KG1 (cell line): ENCODE results near the gene OR51D1.

ENCODE experiments used
- DNase-seq: peaks from one replicate; lab custom pipeline; 2025; lab: John Stamatoyannopoulos, UW

The OR51D1 gene, protein sequence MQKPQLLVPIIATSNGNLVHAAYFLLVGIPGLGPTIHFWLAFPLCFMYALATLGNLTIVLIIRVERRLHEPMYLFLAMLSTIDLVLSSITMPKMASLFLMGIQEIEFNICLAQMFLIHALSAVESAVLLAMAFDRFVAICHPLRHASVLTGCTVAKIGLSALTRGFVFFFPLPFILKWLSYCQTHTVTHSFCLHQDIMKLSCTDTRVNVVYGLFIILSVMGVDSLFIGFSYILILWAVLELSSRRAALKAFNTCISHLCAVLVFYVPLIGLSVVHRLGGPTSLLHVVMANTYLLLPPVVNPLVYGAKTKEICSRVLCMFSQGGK

GRCh38 chr11:4636962-4637661 is at the start of gene OR51D1:
Gene OR51D1 (plus strand): TSS chr11:4637477. CDS start chr11:4639791, 2,314 bp downstream.
- DNase-seq, result peak; percentile 24

- DNase-seq, result no peak
These were observed 48.3 kb upstream of the OR51D1 start for GRCh38 chr11:4589017-4589416.

DNA sequence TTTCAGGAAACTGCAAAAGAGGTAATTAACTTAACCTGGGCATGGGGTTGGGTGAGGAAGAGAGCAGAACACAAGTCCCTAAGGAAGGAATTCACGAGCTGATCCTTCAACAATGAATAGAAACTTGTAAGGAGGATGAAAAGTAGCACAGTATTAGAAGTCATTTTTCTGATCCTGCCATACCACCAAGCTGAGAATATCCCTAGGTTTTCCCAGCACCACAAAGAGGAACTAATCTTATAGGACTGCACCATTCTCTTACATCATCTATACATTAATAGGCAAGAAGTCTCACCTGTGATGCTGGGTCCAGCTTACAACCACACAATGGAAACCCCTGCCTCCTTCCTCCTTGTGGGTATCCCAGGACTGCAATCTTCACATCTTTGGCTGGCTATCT is 43.5 kb upstream of the OR51D1 start, which contains the start of gene OR52I1:
Gene OR52I1, plus strand, starts transcription at position 301 of the 400 bp plus-strand sequence. Its CDS starts 0 bp downstream, at position 301.
- no peak for DNase-seq

- no peak for DNase-seq
These were observed 32.2 kb upstream of the OR51D1 start for GRCh38 chr11:4605057-4605456.

DNA sequence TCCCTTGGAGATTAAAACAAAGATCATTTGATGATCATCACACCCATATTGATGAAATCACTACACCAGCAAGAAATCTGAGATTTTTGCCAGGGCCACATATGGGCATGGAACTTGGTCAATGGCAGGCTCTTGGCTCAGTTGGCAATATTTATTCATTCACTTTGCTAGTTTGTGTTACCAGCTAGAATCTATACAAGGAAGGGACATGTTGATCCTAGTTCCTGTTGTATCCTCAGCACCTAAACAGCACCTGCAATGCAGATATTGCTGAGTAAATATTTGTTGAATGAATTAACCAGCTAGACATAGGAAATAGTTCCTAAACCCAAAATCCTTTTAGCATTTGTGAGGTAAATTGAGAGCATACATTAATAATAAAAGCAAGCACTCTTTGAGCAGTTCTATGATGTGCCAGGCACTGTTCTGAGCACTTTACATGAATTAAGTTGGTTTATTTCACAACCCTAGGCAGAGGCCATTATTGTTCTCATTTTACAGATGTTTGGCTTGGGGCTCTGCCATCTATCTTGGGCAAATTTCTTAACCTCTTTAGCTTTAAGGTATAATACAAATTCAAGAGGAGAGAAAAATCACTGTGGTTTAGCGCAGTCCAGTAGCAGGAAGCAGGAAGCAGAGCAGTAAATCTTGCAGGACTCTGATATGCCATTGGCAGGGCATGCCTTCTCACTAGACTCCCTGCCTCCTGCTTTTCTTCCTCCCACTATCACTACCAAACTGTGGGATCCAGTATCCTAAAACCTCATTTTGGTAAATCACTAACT is 30.9 kb upstream of the OR51D1 start:
- no peak for DNase-seq

DNA sequence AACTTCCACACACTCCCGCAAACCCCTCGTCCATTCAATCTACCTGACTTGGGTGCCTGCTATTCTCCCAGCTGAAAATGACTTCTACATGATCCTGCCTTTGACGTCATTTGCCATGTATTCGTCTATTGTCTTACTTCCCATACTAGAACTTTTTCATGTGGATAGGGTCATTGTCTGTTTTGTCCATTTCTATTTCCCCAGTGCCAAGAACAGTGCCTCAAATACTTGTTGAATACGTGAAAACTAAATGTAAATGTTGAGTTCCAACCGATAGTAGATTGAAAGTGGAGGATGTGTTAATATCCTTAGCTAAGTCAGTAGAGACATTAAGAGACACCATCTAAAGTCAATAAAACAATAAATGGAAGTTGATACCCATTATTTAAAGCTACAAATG is 30.2 kb upstream of the OR51D1 start:
- DNase-seq, result no peak

DNA sequence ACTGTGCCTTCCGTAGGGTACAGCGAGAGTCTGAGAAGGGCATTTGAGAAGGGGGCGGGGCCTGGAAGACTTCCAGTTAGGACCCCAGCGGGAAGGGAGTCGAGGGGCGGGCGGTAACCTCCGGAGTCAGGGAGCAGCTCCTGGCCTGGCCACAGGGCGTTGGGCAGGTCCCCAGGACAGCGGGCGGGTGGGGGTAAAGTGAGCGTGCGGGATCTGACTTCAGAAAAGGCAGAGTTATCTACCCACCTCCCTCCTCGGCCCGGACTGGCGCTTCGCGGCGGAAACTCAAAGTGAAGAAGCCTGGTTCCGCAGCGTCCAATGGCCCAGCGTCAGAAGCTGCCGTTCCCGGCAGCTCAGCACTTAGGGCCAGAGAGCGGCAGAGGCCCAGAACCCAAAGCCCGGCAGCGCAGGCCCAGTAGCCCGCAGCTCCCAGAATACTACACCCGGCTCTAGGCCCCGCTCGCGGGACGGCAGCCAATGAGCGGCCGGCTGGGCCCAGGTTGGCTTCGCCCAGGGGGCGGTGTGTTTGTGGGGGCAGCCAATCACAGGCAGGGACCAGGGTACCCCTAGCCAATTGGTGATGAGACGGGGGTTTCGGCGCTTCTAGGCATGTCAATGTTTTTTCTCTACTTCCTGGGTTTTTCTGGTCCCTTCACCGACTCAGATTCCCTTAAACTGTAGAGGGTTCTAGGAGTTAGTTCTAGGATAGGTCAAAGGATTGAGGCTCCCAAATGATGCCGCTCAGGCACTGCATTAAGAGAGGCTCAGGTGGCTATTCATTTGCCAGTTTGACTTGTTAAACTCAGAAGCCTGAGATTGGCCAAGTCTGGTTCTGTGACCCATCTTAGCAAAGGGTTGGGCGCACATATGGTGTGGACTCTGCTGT is 29.3 kb upstream of the OR51D1 start, which contains the start of gene TRIM68:
Gene TRIM68, minus strand, starts transcription at position 451 of the 886 bp plus-strand sequence. CDS start 2,727 bp downstream, outside the sequence.
- peak; percentile 84 for DNase-seq

- DNase-seq, result peak; percentile 49
These were observed 26.9 kb upstream of the OR51D1 start for GRCh38 chr11:4610258-4610935.

DNA sequence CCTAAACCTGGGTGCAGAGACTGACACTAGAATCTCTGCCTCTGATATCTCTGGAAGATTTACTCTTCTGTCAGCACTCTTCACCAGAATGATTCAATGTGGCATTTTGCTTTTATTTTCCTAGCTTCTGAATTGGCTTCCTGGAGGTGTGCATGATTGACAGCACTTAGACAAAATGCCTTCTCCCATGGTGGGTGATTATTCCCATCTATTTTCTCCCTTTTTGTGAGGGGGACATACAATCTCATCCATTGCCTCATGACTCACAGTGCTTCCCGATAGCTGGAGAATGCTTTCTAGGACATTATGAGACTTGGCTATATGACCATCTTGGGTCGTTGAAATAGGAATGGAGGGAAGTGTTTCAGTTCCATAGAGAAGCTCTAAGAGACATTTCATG is 25.3 kb upstream of the OR51D1 start:
- DNase-seq, result no peak

DNA sequence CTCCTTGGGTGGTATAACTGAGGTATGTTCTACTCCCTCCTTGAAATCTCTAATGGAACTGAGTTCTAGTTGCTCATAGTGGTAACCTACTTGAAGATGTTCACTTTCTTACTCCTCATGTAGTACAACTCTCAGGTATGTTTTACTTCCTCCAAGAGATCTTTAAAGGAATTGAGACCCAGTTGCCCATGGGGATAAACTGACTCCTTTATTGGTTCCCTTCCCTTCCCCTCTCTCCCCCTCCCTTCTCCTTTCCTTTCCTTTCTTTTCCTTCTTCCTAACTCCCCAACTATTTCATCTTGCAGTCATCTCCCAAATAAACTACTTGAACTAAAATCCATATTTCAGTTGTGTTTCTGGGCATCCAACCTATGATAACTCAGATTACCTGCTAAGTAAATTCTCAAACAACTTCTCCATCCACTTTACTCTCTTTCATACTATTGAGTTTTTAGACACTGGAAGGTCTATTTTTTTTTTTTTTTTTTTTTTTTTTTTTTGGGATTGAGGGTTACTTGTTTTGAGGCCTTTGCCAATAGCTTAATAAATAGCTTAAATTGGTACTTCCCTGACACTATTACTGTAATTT is 21.3 kb upstream of the OR51D1 start:
- no peak for DNase-seq

DNA sequence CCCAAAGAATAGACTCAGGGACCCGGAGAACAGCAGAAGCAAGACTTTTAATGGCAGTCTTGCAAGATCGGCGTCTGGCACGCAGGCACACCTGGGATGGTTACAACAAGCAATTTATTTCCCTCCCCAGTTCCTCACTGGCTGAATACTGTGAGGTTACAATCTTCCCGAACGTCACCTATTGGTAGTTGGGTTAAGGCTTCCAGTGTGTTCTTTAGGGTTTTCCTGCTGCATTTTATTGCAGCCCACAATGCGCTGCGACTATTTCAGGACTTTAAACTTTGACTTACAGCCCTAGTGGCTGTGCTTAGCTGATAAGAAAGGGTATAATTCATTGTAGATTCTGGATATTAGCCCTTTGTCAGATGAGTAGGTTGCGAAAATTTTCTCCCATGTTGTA is 17.8 kb upstream of the OR51D1 start:
- DNase-seq, result no peak

GRCh38 chr11:4626207-4627099 is 10.8 kb upstream of the OR51D1 start:
- peak; percentile 23 for DNase-seq

- no peak for DNase-seq
These were observed 1.1 kb upstream of the OR51D1 start for GRCh38 chr11:4636136-4636535.

- DNase-seq, result no peak
These were observed 378 bp downstream of the OR51D1 start for GRCh38 chr11:4637662-4638047.

DNA sequence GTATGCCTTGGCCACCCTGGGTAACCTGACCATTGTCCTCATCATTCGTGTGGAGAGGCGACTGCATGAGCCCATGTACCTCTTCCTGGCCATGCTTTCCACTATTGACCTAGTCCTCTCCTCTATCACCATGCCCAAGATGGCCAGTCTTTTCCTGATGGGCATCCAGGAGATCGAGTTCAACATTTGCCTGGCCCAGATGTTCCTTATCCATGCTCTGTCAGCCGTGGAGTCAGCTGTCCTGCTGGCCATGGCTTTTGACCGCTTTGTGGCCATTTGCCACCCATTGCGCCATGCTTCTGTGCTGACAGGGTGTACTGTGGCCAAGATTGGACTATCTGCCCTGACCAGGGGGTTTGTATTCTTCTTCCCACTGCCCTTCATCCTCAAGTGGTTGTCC is 2.7 kb downstream of the OR51D1 start:
- DNase-seq, result no peak

DNA sequence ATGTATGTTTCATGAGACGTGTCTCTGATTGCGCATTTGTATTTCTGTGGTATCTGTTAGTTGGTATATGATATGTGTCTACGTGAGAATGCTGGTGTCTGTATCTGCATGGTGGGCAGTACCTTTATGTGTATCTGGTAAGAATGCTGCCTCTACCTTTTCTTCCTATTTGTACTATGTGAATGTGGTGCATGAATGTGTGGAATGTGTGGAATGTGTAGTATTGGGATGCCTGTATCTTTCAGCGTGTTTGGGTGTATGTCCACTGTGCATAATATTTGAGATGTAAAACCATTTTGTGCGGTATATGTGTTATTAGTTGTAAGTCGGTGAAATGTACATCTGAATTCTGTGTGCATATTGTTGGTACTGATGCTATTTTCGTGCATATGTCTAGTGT is 4.2 kb downstream of the OR51D1 start:
- DNase-seq, result no peak

- no peak for DNase-seq
These were observed 4.8 kb downstream of the OR51D1 start for GRCh38 chr11:4642043-4642442.

DNA sequence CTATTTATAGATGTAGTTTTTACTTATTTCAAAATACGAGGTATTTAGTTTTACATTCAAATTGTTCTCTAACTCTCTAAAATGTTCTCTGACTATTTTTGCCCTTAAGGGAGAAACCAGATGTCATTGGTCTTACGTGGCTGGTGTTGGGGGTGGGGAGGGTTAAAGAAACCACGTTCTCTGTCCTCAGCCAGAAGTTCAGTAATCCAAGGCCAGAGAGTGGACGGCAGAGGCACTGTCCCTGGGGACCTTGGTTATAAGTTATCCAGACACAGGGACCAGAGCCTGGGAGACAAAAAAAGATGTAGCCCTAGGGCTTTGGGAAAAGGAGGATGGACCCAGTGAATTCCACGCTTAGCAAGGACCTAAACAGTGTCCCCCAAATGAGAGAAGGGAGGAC is 5.8 kb downstream of the OR51D1 start:
- DNase-seq, result no peak

GRCh38 chr11:4643682-4644081 is 6.4 kb downstream of the OR51D1 start, which contains the start of gene OR51E1:
Gene OR51E1 (plus strand): TSS chr11:4643982. CDS start chr11:4652527, 8,545 bp downstream.
- DNase-seq, result no peak
